HL-60/S4 treated with retinoic acid at 250 ng/mL for 4 days and 3 days (cell line): ENCODE data around the gene IL20RB.

Source experiments
- in situ Hi-C: fragments of 300-500 bp; cut with MboI; formaldehyde crosslinking; loops from 2 replicates; pipeline ENCODE4 v1.7.0; 2022; ENCODE audit warnings: low sequenced_read_pairs

Gene IL20RB

GRCh38 chr3:137024348-137024747, 66.6 kb downstream of the IL20RB start:
- in situ Hi-C loops: loop anchor here (25.0 kb wide), 2 partner anchors 637 to 712 kb away; no protein-coding TSS in a partner anchor

GRCh38 chr3:137026701-137027100, 68.9 kb downstream of the IL20RB start:
- in situ Hi-C loops: no loop called here

GRCh38 chr3:137032465-137033120, 74.8 kb downstream of the IL20RB start:
- in situ Hi-C loops: no loop called here

GRCh38 chr3:137035631-137036030, 77.8 kb downstream of the IL20RB start:
- in situ Hi-C loops: no loop called here

DNA sequence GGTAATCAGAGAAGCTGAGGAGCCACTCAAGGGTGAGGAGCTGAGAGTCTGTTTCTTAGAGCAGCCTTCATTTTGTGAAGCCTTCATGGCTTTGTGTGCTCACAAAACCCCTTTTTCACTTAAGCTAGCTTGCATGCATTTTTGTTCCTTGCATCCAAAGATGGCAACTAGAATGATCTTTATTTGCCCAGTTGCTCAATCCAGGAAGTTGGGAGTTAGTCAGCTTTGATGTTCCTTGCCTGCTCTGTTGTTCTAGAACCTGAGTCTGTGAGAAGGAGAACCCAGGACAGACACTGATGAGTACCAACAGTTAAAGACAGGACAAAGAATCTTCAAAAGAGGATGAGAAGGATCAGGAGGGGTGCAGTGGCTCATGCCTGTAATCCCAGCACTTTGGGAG, 81.8 kb downstream of the IL20RB start:
- in situ Hi-C loops: no loop called here

DNA sequence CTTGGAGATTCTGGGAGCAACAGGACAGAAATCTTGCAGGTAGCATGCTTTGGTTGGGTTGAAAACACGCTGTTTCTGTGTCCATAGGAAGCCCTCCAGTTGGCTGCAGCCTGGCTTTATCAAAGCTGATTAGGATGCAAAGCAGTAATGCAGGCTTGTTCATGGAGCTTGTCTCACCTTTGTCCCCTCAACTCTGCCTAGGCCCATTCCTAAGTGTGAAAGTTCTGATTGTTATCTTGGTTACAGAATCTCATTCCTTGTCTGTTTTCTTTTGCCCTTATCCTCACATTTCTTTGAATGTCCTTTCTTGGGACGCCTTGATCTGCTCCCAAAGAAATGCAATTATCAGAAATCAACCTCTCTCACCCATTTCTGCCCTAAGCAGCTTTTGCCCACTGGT, 83.5 kb downstream of the IL20RB start:
- in situ Hi-C loops: no loop called here

DNA sequence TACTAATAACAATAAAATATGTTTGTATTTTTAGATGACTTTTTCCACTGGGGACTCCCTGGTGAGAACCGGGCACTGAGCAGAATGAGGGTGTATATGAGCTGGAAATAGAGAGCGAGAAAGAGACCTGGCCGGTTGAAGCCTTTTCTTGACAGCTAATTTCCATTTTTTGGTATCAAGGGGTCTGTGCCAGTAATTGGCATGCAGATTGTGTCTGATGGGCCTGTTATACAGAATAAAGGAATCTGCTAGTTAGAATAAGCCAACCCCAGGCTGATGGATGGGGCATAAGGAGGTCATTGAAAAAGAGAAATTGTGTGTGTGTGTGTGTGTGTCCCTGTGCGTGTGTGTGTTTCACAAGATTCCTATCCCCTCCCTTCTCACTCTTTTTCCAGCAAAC, 83.9 kb downstream of the IL20RB start:
- in situ Hi-C loops: no loop called here

DNA sequence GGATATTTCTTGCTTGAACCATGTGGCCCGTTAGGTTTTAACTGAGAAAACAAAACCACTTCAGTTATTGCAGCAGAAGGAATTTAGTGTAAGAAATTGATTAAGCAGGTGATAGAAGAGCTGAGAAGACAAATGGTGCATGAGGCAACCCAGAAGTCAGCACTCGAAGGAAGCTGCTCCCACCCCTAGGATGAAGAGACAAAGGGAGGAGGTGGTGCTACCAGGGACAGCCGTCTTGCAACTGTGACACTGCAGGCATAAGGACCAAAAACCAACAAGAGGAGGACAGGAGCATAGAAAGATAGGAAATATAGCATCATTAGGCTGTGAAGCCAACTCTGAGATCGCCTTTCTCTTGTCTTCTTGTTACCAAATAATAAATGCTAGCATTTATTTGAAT, 89.0 kb downstream of the IL20RB start:
- in situ Hi-C loops: no loop called here

DNA sequence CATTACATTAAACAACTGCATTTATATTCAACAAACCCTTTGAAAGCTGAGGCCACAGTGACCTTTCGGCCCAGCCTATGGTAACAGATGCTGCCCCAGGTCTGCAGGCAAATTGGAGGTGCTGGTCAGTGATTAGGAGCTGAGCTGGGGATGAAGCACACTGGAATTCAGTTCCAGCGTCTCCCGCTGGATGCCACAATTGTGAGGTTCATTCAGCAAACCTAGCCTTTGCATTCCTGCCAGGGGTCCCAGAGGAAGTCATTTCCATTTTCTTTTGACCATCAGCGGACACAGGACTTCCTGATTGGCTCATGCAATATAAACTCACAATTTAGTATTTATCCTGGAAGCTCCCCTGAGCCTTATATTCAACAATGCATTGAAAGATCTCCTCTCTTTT, 89.5 kb downstream of the IL20RB start:
- in situ Hi-C loops: no loop called here

GRCh38 chr3:137050281-137050680, 92.5 kb downstream of the IL20RB start:
- in situ Hi-C loops: no loop called here

- in situ Hi-C loops: no loop called here
Observed at GRCh38 chr3:137052298-137052697, 94.5 kb downstream of the IL20RB start.
